ENCODE data around the gene STRAP.

STRAP gene, protein sequence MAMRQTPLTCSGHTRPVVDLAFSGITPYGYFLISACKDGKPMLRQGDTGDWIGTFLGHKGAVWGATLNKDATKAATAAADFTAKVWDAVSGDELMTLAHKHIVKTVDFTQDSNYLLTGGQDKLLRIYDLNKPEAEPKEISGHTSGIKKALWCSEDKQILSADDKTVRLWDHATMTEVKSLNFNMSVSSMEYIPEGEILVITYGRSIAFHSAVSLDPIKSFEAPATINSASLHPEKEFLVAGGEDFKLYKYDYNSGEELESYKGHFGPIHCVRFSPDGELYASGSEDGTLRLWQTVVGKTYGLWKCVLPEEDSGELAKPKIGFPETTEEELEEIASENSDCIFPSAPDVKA

DNA sequence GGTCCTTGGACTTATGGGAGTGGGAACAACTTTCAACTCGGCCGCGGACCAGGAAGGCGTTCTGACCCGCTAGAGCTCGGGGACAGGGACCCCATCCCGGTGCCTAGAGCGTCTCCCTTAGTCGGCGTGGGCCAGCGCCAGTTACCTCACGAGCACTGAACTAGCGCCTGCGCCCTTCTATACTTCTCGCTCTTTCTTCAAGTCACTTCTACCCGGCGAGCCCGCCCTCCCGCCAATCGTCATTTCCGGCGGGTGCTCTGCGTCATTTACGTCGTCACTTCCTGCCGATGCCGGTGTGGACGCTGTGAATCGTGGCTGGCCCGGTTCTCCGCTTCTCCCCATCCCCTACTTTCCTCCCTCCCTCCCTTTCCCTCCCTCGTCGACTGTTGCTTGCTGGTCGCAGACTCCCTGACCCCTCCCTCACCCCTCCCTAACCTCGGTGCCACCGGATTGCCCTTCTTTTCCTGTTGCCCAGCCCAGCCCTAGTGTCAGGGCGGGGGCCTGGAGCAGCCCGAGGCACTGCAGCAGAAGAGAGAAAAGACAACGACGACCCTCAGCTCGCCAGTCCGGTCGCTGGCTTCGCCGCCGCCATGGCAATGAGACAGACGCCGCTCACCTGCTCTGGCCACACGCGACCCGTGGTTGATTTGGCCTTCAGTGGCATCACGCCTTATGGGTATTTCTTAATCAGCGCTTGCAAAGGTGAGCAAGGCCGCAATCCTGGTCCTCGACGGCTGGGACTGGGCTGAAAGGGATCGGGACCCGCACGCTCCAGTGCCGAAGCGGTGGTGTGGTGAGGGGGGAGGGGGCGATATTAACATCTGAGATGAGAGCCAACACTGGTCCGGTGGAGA lies at the start of gene STRAP:
STRAP (plus strand) TSS at position 270 of the 854 bp plus-strand sequence; CDS start at position 591, 321 bp downstream.
- H3K27ac ChIP-seq (ENCODE audit: low read length), result peak within 1 kb of the TSS; percentile 84
- H4K20me1 ChIP-seq (ENCODE audit: insufficient read depth, low read length), result peaks cover 32% of the 10 kb centered on the region; the same call in 1 of the 2 replicates
- peak within 1 kb of the TSS; percentile 86 for H3K4me2 ChIP-seq (ENCODE audit: low read length)
- H3K9me3 ChIP-seq (ENCODE audit: insufficient read depth, low read length), result no peaks in the 10 kb centered on the region
- H3K9ac ChIP-seq (ENCODE audit: low read length), result peak within 1 kb of the TSS; percentile 87
- TF ChIP-seq, protein P1, sequence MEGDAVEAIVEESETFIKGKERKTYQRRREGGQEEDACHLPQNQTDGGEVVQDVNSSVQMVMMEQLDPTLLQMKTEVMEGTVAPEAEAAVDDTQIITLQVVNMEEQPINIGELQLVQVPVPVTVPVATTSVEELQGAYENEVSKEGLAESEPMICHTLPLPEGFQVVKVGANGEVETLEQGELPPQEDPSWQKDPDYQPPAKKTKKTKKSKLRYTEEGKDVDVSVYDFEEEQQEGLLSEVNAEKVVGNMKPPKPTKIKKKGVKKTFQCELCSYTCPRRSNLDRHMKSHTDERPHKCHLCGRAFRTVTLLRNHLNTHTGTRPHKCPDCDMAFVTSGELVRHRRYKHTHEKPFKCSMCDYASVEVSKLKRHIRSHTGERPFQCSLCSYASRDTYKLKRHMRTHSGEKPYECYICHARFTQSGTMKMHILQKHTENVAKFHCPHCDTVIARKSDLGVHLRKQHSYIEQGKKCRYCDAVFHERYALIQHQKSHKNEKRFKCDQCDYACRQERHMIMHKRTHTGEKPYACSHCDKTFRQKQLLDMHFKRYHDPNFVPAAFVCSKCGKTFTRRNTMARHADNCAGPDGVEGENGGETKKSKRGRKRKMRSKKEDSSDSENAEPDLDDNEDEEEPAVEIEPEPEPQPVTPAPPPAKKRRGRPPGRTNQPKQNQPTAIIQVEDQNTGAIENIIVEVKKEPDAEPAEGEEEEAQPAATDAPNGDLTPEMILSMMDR (IDR thresholded peaks at IDR 0.05; ENCODE audit: low read depth, low read length), result no peak
- no peak for TF ChIP-seq EZH2phosphoT487 (IDR thresholded peaks at IDR 0.05; ENCODE audit: low read depth)
- H3K4me1 ChIP-seq (ENCODE audit: low read length), result peaks cover 10% of the 10 kb centered on the region
- H3K36me3 ChIP-seq (replicated peaks; ENCODE audit: low read depth, low read length), result peaks cover 22% of the 10 kb centered on the region
- peak within 1 kb of the TSS; percentile 97 for H3K4me3 ChIP-seq (ENCODE audit: low read length)
- H3K79me2 ChIP-seq (ENCODE audit: low read length), result peaks cover 52% of the 10 kb centered on the region
- H2AFZ ChIP-seq (ENCODE audit: low read depth, low read length), result peak within 1 kb of the TSS; percentile 48
- no peaks in the 10 kb centered on the region for H3K27me3 ChIP-seq (ENCODE audit: low read depth, low read length)

DNA sequence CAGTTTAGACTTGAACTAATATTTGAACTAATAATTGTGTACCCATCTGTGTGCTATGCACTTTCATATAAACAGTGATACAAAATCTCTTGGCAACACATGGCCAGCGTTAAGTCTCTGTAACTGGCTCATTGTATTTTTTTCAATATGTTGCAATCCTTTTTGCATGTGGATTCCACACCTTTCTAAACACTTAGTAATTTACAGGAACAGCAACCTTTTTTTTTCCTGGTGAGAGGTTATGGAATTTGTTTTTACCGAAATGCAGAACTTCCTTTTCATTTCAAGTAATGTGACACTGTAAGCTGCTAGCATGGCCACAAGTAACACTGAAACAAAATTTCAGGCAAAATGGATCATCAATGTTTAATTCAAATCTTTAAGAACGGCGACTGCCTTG lies 47.6 kb upstream of the STRAP start:
- Histone ChIP-seq H4K20me1 (ENCODE audit: insufficient read depth, low read length) (no peaks in the 10 kb centered on the region), H3K9me3 (ENCODE audit: insufficient read depth, low read length) (no peaks in the 10 kb centered on the region)

DNA sequence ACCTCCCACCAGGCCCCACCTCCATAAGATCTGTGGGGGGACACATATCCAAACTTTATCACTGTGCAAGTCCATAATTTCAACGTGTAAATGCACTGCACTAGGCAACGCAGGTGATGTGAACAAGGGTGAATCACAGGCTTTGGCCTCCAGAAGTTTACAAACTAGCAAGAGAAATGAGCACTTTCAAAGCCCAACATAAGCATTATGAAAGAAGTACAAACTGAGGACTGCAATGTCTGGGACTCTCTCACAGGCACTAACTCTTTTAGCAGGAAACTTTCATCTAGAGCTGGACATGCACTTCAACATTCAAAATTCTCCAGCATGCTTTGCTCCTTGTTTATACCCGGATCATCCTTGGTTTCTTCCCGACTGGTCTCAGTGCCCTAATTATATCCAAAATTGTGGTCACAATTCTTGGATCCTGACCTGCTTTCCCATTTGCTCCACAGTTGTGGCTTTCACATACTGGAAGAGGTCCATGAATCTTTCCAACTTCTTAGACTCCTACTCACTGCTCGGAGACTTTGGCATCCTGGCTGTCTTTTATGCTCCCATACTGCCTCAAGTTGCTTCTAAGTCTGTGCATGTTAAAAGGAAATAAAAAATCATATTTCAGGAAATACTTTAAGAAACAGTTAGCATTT lies 44.9 kb upstream of the STRAP start:
- Histone ChIP-seq H3K79me2 (ENCODE audit: low read length) (no peaks in the 10 kb centered on the region), H4K20me1 (ENCODE audit: insufficient read depth, low read length) (no peaks in the 10 kb centered on the region), H3K4me3 (ENCODE audit: low read length) (no peak overlapping the region), H2AFZ (ENCODE audit: low read depth, low read length) (no peak overlapping the region), H3K27me3 (ENCODE audit: low read depth, low read length) (0 out of 2 replicates have a peak, but pooled peaks cover 5% of the 10 kb centered on the region), H3K9ac (ENCODE audit: low read length) (no peak overlapping the region), H3K27ac (ENCODE audit: low read length) (no peak overlapping the region), H3K4me1 (ENCODE audit: low read length) (no peaks in the 10 kb centered on the region), H3K36me3 (replicated peaks; ENCODE audit: low read depth, low read length) (no peaks in the 10 kb centered on the region), H3K4me2 (ENCODE audit: low read length) (no peak overlapping the region), H3K9me3 (ENCODE audit: insufficient read depth, low read length) (no peaks in the 10 kb centered on the region)
- TF ChIP-seq EZH2phosphoT487 (IDR thresholded peaks at IDR 0.05; ENCODE audit: low read depth), result no peak
- TF ChIP-seq, protein P1 (IDR thresholded peaks at IDR 0.05; ENCODE audit: low read depth, low read length), result no peak

More for the DNA sequence above, 47.6 kb upstream of the STRAP start:
- Histone ChIP-seq H2AFZ (ENCODE audit: low read depth, low read length) (no peak overlapping the region), H3K4me1 (ENCODE audit: low read length) (no peaks in the 10 kb centered on the region), H3K27ac (ENCODE audit: low read length) (no peak overlapping the region), H3K27me3 (ENCODE audit: low read depth, low read length) (0 out of 2 replicates have a peak, but pooled peaks cover 5% of the 10 kb centered on the region), H3K9ac (ENCODE audit: low read length) (no peak overlapping the region), H3K4me2 (ENCODE audit: low read length) (no peak overlapping the region), H3K4me3 (ENCODE audit: low read length) (no peak overlapping the region), H3K36me3 (replicated peaks; ENCODE audit: low read depth, low read length) (no peaks in the 10 kb centered on the region), H3K79me2 (ENCODE audit: low read length) (no peaks in the 10 kb centered on the region)
- TF ChIP-seq, protein P1 (IDR thresholded peaks at IDR 0.05; ENCODE audit: low read depth, low read length), result no peak
- TF ChIP-seq EZH2phosphoT487 (IDR thresholded peaks at IDR 0.05; ENCODE audit: low read depth), result no peak
